HG03175 (cell line): Measurements from ENCODE around the gene STAT5A.
A peak's percentile ranks its signal among the peaks of the same experiment; 100 is the strongest.
"Not testable (repeated sequence)": the region's sequence is repeated elsewhere in the genome, so short reads cannot be mapped to it uniquely, and the experiment has no call there.

Experiments used
- ATAC-seq: cut with Tn5 transposase; IDR thresholded peaks from one replicate; pipeline ENCODE4 v1.9.1; 2021; ENCODE audit warnings: mild to moderate bottlenecking, moderate library complexity; ENCODE audit not compliant: unreplicated experiment

The STAT5A gene

GRCh38 chr17:42287977-42288802 is at the start of gene STAT5A:
Gene STAT5A (plus strand): TSS chr17:42288498. CDS start chr17:42289412, 914 bp downstream.
- ATAC-seq, result peak; percentile 59

DNA sequence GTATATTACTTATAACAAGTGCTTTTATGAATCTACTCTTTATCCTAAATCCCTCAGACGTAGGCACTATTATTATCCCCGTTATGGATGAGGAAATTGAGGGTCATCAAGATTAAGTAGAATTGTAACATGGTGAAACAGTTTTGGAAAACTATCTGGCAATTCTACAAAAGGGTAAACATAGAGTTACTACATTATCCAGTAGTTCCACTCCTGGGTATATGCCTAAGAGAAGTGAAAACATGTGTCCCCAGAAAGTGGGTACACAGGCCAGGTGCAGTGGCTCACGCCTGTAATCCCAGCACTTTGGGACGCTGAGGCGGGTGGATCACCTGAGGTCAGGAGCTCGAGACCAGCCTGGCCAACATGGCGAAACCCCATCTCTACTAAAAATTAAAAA is 48.7 kb upstream of the STAT5A start:
- ATAC-seq, result not testable (repeated sequence)

DNA sequence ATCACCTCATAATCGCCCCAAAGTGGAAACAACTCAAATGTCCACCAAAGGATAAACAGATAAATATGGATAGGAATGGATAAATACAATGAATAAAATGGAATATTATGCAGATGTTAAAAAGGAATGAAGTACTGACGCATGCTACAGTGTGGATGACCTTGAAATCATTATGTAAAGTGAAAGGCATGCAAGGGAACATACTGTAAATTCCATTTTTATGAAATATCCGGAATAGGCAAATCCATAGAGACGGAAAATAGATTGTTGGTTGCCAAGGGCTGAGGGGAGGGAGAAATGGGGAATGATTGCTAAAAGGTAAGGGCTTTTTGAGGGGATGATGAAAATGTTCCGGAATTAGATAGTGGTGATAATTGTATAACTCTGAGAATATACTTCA is 48.1 kb upstream of the STAT5A start:
- ATAC-seq, result no peak

GRCh38 chr17:42240863-42241262 is 47.4 kb upstream of the STAT5A start:
- not testable (repeated sequence) for ATAC-seq

- ATAC-seq, result no peak
These were observed 46.4 kb upstream of the STAT5A start for GRCh38 chr17:42241871-42242270.

DNA sequence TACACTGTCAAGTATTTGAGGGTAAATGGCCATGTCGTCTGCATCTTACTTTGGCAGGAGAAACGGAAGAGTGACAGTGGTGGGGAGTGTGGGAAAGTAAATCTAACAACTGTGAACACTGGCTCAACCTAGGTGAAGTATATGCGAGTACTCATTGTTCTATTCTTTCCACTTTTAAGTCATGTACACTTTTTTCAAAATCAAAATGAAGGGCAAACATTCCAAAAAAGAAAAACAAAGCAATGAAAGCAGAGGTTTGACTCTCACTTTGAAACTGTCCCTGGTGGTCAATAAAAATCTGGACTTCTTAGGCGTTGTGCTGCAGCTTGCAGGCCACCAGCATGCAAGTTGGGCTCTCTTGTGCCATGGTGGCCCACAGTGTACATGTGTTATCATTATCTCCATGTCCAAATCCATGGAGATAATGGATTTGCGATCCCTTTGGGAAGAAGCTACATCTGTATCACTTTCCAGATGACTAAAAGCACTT is 44.8 kb upstream of the STAT5A start:
- ATAC-seq, result no peak

- not testable (repeated sequence) for ATAC-seq
These were observed 44.2 kb upstream of the STAT5A start for GRCh38 chr17:42244116-42244515.

DNA sequence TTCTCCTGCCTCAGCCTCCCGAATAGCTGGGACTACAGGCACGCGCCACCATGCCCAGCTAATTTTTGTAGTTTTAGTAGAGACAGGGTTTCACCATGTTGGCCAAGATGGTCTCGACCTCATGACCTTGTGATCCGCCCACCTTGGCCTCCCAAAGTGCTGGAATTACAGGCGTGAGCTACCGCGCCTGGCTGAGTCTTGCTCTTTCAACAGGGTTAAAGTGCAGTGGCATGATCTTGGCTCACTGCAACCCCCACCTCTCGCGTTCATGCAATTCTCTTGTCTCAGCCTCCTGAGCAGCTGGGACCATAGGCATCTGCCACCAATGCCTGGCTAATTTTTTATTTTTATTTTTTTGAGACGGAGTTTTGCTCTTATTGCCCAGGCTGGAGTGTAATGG is 43.1 kb upstream of the STAT5A start:
- not testable (repeated sequence) for ATAC-seq

DNA sequence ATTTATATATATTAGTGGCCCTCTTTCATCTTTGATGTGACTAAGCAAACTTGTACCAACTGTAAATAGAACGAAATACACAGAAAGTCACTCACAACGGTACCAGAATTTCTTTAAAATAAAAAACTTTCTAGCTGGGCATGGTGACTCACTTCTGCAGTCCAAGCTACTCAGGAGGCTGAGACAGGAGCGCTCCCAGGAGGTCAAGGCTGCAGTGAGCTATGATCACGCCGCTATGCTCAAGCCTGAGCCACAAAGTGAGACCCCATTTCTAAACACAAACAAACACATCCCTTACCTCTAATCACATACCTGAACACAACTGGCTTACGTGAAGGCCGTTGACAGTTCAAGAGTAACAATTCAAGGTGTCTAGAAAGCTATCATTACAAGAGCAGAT is 41.8 kb upstream of the STAT5A start:
- ATAC-seq, result no peak

DNA sequence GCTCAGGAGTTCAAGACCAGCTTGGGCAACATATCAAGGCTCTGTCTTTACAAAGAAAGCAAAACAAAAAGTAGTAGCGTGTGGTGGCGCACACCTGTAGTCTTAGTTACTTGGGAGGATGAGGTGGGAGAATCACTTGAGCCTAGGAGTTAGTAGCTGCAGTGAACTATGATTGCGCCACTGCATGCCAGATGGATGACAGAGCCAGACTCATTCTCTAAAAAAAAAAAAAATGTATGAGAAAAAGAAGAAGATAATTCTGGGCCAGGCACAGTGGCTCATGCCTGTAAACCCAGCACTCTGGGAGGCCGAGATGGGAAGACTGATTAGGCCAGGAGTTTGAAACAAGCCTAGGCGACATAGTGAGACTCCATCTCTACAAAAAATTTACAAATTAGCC is 40.6 kb upstream of the STAT5A start:
- no peak for ATAC-seq

- peak; percentile 85 for ATAC-seq
These were observed 39.7 kb upstream of the STAT5A start for GRCh38 chr17:42248351-42249179.

- no peak for ATAC-seq
These were observed 38.4 kb upstream of the STAT5A start for GRCh38 chr17:42249681-42250446.

DNA sequence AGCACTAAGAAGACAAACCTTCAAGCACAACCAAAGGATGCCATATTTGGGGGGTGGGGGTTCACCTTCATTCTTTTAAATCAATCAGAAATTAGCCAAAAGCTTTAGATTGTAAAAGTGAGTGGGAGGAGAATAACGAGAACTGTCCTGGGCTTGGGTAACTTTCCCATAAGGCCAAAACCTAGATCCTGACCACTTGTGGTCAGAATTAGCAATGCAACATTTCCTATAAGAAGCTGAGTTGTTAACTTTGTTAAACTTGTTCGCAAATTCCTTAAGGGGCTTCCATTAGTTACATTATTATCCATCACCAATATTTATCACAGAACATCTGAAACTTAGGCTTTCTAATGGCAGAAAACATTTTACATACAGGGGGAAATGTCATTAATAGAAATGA is 37.2 kb upstream of the STAT5A start:
- ATAC-seq, result no peak

- no peak for ATAC-seq
These were observed 35.4 kb upstream of the STAT5A start for GRCh38 chr17:42252597-42253550.

GRCh38 chr17:42253578-42253977 is 34.7 kb upstream of the STAT5A start:
- no peak for ATAC-seq

DNA sequence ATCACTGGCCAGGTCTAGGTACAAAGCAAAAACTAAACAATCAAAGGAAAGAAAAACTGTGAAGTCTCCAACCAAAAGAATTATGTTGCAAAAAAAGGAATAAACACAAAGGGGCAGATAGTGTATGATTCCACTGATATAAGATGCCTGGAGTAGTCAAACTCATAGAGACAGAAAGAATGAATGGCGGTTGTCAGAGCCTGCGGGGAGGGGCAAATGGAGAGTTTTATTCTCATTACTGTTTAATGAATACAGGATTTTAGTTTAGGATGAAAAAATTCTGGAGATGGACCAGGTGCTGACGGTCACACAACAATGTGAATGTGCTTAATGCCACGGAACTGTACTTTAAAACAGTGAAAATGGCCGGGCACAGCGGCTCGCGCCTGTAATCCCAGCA is 32.9 kb upstream of the STAT5A start:
- ATAC-seq, result no peak

- no peak for ATAC-seq
These were observed 28.0 kb upstream of the STAT5A start for GRCh38 chr17:42260318-42260717.

DNA sequence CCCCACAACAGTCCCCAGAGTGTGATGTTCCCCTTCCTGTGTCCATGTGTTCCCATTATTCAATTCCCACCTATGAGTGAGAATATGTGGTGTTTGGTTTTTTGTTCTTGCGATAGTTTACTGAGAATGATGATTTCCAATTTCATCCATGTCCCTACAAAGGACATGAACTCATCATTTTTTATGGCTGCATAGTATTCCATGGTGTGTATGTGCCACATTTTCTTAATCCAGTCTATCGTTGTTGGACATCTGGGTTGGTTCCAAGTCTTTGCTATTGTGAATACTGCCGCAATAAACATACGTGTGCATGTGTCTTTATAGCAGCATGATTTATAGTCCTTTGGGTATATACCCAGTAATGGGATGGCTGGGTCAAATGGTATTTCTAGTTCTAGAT is 23.9 kb upstream of the STAT5A start:
- ATAC-seq, result not testable (repeated sequence)

DNA sequence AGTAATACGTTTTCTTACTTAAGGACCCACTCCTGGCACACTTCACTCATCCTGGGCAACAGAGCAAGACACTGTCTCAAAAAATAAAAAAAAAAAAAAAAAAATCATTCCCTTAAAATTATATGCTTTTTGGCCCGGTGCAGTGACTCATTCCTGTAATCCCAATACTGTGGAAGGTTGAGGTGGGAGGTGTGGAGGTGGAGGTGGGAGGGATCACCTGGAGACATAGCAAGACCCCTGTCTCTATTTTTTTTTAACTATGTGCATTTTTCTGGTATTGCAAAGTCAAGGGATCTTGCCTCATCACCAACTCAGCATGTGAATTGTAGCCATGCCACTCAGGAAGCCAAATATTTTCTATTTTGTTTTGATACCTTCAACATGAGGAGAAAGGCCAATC is 21.8 kb upstream of the STAT5A start:
- ATAC-seq, result no peak
